ENCODE data around the gene MICAL2.

MICAL2 gene

DNA sequence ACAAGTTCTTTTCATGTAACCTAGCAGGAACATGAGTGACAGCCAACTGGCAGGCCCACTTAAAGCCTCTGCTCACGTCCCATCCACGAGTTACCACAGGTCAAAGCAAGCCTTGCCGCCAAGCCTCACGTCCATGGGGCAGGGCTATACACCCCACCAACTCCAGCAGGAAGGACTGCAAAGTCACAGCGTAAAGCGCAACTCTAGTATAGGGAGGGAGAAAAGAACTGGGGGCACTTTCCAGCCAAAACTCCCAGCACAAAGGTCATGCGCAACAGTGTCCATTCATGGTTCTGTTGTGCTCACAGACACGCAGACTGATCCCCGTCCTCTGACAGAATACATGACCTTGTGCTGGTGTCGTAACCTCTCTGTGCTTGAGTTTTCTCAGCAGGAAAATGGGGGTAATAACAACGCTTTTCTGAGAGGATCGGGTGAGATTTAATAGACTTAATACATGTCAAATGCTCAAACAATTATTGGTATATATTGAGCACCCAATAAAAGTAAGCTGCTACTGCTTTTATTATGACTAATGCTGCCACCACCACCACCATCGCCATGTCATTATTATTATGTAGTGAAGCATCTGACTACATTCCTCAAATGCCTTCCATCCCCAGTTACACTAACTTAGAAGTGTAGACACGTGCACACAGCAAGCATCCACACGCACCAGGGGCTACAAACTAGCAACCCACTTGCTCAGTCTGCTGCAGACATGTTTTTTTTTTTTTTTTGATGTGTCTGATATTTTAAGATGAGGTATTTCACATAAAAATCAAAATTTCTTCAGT is 162.6 kb downstream of the MICAL2 start:
- no peak for DNase-seq (ENCODE audit: low spot score)

DNA sequence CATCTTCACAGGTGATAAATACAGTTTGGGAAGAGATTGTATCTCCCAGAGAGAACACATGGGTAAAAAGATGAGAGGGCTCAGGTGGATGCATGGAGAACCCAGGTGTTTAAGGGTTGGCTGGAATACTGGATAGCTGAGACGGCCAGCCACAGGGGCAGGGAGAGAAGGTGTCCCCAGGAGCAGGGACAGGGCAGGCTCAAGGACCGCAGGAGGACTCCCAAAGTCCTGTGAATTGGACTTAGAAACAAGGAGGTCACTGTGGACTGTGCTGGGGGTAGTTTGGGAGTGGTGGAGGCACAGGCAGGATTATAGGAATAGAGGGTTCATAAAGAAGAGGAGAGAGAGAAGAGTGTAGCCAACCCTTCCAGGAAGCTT is 163.2 kb downstream of the MICAL2 start:
- DNase-seq (ENCODE audit: low spot score) = no peak

DNA sequence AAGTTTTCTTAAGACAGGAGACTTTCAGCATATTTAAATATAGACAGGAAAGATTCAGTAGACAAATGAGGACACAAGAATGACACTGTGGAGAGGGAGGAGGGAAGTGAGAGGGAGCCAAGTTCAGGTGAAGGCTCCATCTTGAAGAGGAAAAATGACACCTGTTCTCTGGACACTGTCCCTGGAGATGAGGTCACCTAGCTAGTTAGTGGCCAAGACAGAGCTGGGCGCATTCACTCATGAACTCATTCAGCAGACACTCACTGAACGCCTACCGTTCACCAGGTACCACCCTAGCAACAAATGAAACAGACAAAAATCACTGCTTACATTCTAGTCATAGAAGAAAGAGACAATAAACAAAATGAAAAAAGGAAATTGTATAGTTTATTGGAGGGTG is 163.7 kb downstream of the MICAL2 start:
- no peak for DNase-seq (ENCODE audit: low spot score)

DNA sequence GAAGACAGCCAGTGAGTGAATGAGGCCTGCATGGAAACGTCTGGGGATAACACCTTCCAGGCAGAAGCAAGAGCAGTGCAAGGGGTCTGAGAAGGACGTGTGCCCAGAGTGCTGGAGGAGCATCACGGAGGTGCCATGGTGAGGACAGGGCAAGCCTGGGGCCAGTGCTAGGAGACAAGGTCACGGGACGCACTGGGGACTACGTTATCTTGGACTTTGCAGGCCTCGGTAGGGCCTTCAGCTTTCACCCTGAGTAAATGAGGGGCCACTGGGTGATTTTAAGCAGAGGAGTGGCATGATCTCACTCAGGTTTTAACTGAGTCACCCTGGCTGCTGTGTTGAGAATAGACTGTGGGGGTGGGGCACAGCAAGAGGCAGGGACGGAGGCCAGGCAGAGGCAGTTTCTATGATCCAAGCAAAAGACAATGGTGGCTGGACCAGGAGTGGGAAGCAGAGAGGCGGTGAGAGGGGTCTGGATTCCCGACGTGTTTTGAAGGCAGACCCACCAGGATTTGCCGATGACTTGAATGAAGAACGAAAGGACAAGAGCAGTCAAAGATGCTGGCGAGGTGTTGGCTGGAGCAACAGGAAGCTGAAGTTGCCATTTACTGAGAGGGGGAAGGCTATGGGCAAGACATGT is 164.3 kb downstream of the MICAL2 start:
- no peak for DNase-seq (ENCODE audit: low spot score)

DNA sequence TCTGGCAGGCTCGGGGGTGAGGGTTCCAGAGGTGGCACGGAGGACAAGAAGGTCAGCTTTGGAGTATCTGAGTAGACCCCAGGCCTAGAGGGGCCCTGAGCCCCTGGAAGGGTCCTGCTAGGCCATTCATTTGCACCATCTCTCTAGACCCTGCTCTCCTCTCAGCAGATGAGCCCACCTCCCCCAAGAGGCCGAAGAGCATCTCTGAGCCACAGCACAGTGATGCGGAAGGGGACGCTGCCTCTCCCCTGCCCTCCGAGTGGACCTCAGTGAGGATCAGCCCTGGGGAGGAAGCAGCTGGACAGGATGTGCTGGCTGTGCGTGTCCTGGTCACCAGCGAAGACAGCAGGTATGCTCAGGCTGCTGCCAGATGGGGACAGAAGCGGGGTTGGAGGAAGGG is 165.4 kb downstream of the MICAL2 start:
- no peak for DNase-seq (ENCODE audit: low spot score)

DNA sequence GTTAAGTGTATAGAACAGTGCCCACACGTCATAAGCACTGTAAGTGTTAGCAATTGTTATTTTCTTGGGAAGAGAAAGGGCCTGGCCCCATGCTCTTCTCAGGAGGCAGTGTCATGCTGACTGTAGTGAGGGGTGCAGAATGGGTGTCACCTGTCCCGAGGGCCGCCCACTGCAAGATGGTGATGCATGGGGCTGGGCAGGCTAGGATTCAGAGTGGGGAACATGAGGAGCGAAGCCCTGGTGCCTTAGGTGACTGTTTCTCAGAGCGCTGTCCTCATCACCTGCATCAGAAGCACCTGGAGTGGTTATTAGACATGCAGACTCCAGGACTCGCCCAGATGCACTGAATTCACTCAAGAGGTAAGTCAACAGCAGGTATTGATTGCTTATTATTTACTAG is 166.0 kb downstream of the MICAL2 start:
- no peak for DNase-seq (ENCODE audit: low spot score)

DNA sequence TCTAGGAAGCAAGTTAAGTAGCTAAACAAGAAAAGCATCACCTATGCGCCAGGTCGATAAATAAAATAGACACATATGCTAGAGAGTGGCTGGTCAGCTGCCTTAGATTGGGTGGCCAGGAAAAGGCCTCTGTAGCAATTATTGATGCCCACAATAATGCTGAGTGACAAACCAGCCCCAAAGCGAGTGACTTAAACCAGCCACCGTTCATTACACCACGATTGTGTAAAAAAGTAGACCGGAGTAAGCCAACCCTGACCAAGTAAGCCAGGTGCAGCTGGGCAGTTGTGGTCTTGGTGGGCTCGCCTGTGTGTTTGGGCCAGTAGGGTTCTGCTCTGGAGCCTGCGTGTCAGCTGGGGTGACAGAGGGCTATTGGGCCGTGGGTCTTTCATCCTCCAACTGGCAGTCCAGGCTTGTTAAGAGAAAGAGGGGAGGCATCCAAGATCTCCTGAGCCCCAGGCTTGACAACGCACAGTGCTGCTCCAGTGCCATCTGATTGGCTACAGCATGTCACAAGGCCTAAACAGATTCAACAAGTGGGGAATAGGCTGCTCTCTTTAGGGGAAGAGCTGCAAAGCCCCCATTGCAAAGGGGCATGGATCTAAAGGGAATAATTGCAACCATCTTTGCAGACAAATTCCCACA is 166.6 kb downstream of the MICAL2 start:
- DNase-seq (ENCODE audit: low spot score) = no peak

DNA sequence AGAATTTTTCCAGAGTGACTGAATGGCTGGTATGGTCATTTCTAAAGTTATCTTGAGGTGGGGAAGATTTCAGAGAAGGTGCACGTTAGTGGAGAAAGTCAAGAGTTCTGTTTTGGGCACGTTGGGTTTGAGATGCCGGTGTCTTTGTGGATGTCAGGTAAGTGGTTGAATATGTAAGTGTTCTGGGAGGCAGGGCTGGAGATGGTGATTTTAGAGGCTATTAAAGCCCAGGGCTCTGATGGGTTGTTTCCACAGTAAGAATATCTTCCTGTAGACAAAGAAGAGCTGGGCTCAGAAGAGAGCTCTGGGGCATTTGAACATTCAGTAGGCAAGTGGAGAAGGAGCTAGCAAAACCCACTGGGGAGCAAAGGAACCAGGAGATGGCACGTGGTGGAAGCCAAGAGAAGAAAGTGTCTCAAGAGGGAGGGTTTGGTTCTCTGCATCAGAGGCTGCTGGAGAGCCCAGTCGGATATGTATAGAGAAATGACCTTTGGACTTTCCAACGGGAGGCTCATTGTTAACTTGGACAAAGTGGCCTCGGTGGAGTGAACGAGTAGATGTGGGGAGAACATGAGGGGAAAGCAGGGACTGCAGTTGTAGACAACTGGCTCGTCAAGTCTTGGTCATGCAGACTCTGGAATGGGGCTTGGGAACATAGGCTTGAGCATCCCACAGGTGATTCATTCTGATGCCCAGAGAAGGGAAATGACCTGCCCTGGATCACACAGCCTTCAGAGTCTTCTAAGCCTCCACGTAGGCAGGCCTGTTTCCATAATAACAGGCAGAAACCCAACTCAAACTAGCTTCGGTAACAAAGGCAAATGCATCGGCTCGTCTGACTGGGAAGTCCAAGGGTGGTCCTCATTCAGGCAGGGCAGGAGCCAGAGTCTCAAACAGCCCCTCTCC is 168.6 kb downstream of the MICAL2 start:
- no peak for DNase-seq (ENCODE audit: low spot score)

DNA sequence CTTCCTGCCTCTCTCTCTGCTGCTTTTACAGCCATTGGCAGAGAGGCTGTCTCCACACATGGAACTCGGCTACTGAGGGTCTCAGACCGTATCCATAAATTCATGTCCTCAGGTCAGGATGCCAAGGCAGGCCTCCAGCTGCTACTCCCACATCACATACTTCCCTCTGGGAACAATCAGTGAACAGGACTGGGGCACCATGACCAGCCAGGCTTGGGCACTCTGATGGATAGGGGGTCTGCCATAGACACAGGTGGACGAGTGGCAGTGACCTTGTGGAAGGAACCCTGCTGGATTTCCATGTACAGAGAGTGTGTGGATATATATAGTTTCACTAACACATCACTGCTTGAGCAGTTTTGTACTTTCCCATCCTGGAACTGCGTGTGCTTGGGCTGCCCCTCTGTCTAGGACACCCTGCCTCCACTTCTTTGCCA is 169.3 kb downstream of the MICAL2 start:
- no peak for DNase-seq (ENCODE audit: low spot score)

DNA sequence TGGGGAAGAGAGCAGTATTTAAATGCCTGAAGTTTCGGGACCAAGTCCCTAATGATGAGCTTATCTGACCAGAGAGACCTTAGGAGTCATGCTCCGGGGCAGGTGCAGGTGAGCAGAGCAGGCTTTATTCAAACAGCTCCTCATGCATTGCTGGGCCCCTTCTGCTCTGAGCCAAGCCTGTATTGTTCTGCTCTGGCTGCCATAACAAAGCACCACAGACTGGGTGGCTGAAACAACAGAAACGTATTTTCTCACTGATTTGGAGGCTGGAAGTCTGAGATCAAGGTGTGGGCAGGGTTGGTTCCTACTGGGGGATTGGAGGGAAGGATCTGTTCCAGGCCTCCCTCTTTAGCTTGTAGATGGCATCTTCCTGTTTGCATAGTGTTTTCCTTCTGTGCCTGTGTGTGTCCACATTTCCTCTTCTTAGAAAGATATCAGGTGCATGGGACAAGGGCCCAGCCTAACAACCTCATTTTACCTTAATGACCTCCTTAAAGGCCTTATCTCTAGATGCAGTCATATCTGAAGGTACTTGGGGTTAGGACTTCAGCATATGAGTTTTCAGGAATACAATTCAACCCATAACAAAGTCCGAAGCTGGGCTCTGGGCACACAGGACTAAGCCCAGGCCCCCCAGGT is 169.9 kb downstream of the MICAL2 start:
- DNase-seq (ENCODE audit: low spot score) = no peak

DNA sequence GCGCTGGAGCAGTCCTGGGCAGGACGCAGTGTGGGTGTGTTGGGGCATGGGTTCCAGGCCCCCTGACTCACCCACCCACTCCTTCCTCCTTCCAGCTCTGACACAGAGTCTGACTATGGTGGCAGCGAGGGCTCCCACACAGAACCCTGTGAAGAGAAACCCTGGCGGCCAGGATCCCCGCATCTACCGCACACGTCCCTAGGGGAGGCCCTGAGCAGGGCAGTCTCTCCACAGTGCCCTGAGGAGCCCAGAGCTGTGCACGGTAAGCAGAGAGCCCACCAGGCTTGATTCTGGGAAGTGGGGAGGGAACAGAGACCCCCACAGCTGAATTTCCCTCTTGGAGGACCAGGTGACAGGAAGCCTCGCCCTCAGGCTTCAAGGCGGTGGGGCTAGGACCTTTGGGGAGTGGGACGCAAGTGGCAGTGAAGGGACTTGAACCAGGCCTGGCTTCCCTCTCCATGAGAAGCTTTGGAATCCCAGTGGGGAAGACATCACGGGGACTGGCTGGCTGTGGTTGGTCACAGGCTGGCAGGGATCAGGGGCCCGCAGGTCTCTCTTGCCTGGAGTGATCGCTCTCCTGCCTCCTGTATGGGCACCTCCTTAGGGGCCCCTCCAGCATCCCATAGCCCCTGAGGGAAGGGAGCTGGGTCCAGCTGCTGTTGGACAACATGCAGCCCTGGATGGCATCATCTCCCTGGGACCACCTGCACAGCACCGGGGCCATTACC is 170.6 kb downstream of the MICAL2 start:
- no peak for DNase-seq (ENCODE audit: low spot score)

DNA sequence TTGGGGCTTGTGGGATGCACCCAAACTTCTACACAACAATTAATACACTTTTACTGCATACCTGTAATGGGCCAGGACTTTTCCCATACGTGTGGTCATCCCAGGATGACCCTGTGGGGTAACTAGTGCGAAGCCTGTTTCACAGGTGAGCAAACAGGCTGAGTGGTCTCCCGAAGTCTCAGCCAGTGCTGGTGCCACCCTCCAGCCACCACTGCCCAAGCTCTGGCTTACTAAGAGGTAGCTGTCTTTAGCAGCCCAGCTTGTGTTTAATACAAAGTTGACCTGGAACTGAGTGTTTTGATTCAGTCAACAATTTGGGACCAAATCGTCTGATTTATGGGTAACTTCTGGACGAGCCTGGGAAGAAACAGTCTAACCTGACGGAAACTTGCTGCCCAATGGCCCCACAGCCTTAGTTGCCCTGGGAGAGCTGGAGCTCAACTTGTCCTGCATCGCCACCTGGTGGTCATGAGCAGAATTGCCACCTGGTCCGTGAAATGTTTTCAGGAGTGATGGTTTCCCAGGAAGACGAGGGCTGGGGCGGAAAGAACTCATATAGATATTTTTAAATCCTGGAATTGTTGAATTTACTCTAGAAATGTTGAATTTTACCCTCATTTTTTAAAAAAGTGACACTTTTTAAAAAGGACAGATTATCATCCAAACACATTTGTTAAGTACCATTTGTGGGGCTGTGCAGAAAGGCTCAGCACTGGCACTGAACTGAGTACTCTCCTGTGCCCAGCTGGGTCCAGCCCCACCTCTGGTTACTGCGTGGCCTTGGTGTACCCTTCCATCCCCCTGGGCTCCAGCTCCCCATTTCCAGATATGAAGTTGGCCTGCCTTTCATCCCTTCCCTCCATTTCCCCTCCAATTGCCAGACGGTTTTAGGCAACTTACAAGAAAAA is 171.4 kb downstream of the MICAL2 start:
- DNase-seq (ENCODE audit: low spot score) = peak; percentile 86

DNA sequence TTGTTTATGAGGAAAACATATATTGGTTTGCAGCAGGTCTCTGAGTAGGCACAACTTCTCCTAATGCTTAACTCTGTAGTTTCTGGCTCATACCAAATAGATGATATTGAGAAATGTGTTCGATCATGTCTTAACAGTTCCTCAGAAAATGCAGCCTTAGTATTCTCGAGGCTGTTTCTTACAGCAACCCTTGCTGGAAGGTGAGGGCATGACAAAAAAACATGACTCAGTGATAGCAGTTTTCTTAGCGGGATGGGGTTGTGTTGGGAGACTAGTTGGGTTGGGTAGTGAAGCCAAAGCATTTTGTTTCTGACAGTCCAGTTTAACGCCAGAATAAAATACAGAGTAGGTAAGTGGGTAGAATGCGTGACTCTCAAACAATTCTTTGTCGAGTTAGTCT is 172.3 kb downstream of the MICAL2 start:
- no peak for DNase-seq (ENCODE audit: low spot score)

DNA sequence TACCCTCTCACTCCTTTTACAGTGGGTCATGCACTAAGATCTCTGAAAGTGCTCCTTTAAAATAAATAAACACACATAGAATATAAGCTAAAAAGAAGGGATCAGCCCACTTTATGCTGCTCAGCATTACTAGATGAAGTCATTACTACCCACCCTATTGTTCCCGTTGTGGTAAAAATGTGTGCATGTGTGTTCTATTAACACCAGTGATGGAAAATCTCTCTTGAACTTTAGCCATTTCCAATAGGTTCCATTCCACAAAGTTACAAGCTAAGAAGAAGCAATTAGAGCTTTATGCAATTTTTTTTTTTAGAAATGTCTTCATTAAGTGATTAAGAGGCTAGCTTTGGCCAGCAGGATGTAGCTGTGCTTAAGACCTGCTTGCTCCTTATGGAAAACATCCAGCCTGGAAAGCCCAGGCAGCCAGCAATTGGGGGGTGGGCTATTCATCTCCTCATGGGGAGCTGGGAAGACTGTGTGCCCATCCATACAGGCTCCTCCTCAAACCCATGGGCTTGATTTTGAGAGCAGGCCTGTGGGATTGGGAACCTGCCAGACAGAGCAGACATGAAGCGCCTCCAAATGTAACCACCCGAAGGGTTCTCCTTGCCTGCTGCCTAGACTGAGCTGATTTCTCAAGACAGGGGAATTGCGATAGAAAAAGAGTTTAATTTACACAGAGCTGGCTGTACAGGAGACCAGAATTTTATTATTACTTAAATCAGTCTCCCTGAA is 174.1 kb downstream of the MICAL2 start:
- no peak for DNase-seq (ENCODE audit: low spot score)

DNA sequence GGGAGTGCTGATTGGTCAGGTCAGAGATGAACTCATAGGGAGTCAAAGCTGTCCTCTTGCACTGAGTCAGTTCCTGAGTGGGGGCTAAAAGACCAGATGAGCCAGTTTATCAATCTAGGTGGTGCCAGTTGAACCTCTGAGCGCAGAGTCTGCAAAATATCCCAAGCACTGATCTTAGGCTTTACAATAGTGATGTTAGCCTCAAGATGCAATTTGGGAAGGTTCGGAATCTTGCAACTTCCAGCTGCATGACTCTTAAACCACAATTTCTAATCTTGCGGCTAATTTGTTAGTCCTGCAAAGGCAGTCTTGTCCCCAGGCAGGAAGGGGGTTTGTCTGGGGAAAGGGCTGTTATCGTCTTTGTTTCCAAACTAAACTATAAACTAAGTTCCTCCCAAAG is 174.7 kb downstream of the MICAL2 start:
- DNase-seq (ENCODE audit: low spot score) = no peak

DNA sequence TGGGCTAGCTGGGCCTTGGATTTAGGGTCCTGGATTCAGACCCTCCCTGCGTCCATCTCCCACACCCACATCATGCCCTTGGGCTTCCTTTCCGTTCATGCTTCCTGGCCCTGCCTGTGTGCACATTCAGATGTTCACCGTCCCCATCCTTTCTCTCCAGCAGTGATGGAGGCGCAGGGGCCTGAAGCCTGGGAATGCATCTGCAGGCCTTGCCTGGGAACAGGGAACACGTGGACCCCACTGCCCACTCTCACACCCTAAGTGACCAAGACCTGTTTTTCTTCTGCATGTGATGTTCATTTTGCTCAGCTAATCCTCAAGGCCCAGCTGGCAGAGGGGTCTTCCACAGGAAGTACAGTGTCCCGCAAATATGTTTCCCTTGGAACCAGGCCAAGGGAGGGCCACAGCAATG is 175.4 kb downstream of the MICAL2 start:
- no peak for DNase-seq (ENCODE audit: low spot score)

DNA sequence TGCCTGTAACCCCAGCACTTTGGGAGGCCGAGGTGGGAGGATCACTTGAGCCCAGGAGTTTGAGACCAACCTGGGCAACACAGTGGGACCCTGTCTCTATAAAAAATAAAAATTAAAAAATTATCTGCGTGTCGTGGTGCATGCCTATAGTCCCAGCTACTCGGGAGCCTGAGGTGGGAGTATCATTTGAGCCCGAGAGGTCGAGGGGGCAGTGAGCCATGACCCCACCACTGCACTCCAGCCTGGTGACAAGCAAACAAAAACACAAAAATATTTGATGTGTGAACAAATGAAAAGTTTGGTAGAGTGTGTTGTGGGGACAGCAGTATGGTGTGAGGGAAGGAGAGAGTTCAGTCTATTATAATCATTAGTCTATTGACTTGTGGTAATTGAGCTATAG is 176.2 kb downstream of the MICAL2 start:
- DNase-seq (ENCODE audit: low spot score) = no peak

DNA sequence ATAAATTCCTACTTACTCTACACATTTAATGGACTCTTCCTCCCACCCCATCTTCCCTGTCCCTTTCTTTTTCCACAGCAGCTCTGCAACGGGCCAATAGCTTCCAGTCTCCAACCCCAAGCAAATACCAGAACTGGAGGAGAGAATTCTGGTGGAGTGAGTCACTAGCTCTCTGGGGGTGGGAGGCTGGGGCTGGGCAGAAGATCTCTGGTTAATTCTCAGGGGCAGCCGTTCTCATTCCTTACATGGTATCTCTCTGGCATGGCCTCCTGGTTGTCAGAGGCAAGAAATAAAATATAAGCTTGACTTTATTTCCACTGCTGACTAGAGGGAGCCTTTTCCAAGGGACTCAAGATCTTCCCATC is 176.6 kb downstream of the MICAL2 start:
- DNase-seq (ENCODE audit: low spot score) = peak; percentile 84

All from COLO829 (cell line).